ENCODE results near the gene ARRB1. TPM values are rescaled to one million over a fixed set of nuclear protein-coding genes. Genes with fewer than 3 reads are reported as not detected.

ARRB1 gene
- total RNA-seq, 1 donor from 2014 or later, result 13.2 TPM

DNA sequence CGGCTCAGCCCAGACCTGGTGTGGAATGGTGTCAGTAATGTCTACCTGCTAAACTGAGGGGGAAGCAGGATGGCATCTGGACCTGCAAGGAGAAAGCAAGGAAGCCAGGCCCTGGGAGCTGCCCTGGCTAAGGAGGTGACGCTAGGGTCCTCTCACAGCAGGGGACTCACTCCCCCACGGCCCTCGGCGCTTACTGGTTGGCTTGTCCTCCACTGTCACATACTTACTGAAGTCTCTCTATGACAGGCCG lies 62.0 kb downstream of the ARRB1 start:
- peaks cover 1% of the 10 kb centered on the region for H3K36me3 Mint-ChIP-seq (ENCODE audit: unreplicated experiment)
- TF ChIP-seq, protein P1, sequence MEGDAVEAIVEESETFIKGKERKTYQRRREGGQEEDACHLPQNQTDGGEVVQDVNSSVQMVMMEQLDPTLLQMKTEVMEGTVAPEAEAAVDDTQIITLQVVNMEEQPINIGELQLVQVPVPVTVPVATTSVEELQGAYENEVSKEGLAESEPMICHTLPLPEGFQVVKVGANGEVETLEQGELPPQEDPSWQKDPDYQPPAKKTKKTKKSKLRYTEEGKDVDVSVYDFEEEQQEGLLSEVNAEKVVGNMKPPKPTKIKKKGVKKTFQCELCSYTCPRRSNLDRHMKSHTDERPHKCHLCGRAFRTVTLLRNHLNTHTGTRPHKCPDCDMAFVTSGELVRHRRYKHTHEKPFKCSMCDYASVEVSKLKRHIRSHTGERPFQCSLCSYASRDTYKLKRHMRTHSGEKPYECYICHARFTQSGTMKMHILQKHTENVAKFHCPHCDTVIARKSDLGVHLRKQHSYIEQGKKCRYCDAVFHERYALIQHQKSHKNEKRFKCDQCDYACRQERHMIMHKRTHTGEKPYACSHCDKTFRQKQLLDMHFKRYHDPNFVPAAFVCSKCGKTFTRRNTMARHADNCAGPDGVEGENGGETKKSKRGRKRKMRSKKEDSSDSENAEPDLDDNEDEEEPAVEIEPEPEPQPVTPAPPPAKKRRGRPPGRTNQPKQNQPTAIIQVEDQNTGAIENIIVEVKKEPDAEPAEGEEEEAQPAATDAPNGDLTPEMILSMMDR (IDR thresholded peaks at IDR 0.05), result no peak
- H3K27me3 Mint-ChIP-seq (ENCODE audit: unreplicated experiment), result no peaks in the 10 kb centered on the region
- H3K27ac Mint-ChIP-seq (ENCODE audit: unreplicated experiment), result no peak overlapping the region
- no peak for DNase-seq (ENCODE audit: extremely low spot score, unreplicated experiment)
- no peak overlapping the region for H3K4me3 Mint-ChIP-seq (ENCODE audit: unreplicated experiment)
- H3K9me3 Mint-ChIP-seq (ENCODE audit: unreplicated experiment), result no peaks in the 10 kb centered on the region
- no peaks in the 10 kb centered on the region for H3K4me1 Mint-ChIP-seq (ENCODE audit: unreplicated experiment)

DNA sequence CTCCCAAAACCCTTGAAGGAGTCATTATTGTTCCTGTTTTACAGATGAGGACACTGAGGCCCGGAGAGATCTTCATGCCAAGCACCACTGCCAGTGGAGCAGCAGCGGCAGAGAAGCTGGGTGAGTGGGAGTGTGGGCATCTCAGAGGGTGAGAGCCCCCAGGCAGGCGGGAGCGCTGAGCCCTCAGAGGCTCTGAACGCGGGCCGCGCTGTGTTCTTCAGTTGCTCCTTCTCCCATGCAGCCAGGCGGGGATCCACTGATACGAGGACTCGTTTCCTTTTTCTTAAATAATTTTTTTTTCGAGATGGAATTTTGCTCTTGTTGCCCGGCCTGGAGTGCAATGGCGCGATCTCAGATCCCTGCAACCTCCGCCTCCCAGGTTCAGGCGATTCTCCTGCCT lies 63.9 kb downstream of the ARRB1 start:
- Mint-ChIP-seq H3K4me1 (ENCODE audit: unreplicated experiment) (no peaks in the 10 kb centered on the region), H3K4me3 (ENCODE audit: unreplicated experiment) (no peak overlapping the region), H3K27me3 (ENCODE audit: unreplicated experiment) (no peaks in the 10 kb centered on the region), H3K36me3 (ENCODE audit: unreplicated experiment) (peaks cover 1% of the 10 kb centered on the region), H3K27ac (ENCODE audit: unreplicated experiment) (no peak overlapping the region), H3K9me3 (ENCODE audit: unreplicated experiment) (no peaks in the 10 kb centered on the region)
- DNase-seq (ENCODE audit: extremely low spot score, unreplicated experiment), result no peak
- TF ChIP-seq, protein P1 (IDR thresholded peaks at IDR 0.05), result no peak

DNA sequence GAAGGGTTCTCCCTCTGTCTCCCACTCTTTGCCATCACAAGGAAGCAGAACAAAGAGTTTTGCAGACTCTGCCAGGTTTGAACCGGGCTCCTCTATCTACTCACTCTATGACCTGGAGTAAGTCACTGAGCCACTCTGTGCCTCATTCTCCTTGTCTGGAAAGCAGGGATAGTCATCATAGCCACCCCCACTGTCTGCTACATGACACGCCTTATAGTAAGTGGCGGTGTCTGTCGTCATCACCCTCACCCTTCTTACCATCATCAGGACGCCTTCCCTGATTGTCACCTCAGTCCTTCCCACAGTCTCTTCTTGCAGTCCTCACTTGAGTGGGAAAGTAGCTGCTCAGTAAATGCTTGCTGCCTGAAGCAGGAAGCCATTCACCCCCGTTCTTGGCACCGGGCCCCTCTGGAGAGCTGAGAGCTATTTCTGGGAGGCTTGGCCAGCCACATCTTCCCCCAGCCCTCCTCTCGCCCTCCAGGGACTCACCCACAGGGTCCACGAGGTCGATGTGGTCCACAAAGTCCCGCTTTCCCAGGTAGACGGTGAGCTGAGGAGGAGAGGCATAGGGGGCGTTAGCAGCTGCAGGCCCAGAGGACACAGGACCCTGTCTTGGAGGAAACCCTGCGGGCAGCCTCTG lies 64.5 kb downstream of the ARRB1 start:
- no peaks in the 10 kb centered on the region for H3K4me1 Mint-ChIP-seq (ENCODE audit: unreplicated experiment)
- H3K36me3 Mint-ChIP-seq (ENCODE audit: unreplicated experiment), result peaks cover 1% of the 10 kb centered on the region
- H3K27me3 Mint-ChIP-seq (ENCODE audit: unreplicated experiment), result no peaks in the 10 kb centered on the region
- no peak overlapping the region for H3K4me3 Mint-ChIP-seq (ENCODE audit: unreplicated experiment)
- no peak for DNase-seq (ENCODE audit: extremely low spot score, unreplicated experiment)
- no peaks in the 10 kb centered on the region for H3K9me3 Mint-ChIP-seq (ENCODE audit: unreplicated experiment)
- TF ChIP-seq, protein P1 (IDR thresholded peaks at IDR 0.05), result no peak
- H3K27ac Mint-ChIP-seq (ENCODE audit: unreplicated experiment), result no peak overlapping the region

DNA sequence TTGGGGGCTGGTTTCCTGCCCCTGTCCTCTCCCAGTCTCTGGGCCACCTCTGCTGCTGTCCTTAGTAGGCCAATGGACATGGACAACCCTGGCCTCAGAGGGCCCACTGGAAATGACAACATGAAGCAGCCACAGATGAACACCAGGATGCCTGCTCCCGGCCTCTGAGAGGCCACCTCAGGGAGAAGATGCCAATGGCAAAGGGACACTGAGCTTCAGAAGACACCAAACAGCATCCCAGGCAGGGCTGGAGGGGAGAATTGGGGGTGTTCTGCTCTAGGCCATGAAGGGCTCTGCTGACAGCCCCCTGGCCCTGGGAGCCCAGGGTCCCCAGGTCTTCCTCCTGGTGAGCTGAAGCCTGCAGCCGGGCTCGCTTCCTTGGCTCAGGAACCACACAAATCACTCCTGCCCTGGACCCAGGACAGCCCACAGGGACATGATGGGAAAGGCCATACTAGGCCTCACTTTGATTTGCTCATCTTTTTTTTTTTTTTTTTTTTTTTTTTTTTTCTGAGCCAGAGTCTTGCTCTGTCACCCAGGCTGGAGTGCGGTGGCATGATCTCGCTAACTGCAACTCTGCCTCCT lies 65.6 kb downstream of the ARRB1 start:
- H3K4me1 Mint-ChIP-seq (ENCODE audit: unreplicated experiment), result no peaks in the 10 kb centered on the region
- no peak for DNase-seq (ENCODE audit: extremely low spot score, unreplicated experiment)
- peaks cover 1% of the 10 kb centered on the region for H3K36me3 Mint-ChIP-seq (ENCODE audit: unreplicated experiment)
- H3K9me3 Mint-ChIP-seq (ENCODE audit: unreplicated experiment), result no peaks in the 10 kb centered on the region
- no peak overlapping the region for H3K27ac Mint-ChIP-seq (ENCODE audit: unreplicated experiment)
- H3K27me3 Mint-ChIP-seq (ENCODE audit: unreplicated experiment), result no peaks in the 10 kb centered on the region
- TF ChIP-seq, protein P1 (IDR thresholded peaks at IDR 0.05), result no peak
- no peak overlapping the region for H3K4me3 Mint-ChIP-seq (ENCODE audit: unreplicated experiment)

DNA sequence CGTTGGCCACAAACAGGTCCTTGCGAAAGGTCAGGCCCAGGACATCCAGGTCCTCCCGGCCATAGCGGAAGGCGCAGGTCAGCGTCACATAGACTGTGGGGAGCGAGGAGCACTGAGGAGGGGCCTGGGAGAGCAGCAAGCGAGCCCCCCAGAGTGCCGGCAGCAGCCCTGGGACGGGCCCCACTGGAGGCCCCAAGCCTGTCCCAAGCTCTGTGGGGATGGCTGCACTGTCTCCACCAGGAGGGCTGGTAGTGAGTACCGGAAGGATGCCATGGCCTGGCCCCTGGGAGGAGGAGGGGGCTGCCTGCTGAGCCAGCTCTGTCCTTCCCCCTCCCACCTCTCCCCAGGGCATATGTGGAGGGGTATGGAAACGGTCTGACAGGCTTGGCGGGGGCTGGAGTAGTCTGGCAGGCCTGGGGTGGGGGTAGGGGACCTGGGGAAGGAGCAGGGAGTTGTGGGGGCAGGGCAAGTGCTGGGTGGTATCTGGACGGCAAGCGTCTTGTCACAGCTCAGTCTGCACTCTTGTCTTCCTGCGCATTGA lies 68.0 kb downstream of the ARRB1 start:
- H3K4me1 Mint-ChIP-seq (ENCODE audit: unreplicated experiment), result peaks cover 2% of the 10 kb centered on the region
- H3K9me3 Mint-ChIP-seq (ENCODE audit: unreplicated experiment), result no peaks in the 10 kb centered on the region
- no peak overlapping the region for H3K4me3 Mint-ChIP-seq (ENCODE audit: unreplicated experiment)
- H3K27ac Mint-ChIP-seq (ENCODE audit: unreplicated experiment), result no peak overlapping the region
- H3K36me3 Mint-ChIP-seq (ENCODE audit: unreplicated experiment), result peaks cover 1% of the 10 kb centered on the region
- H3K27me3 Mint-ChIP-seq (ENCODE audit: unreplicated experiment), result no peaks in the 10 kb centered on the region
- TF ChIP-seq, protein P1 (IDR thresholded peaks at IDR 0.05), result no peak
- DNase-seq (ENCODE audit: extremely low spot score, unreplicated experiment), result no peak

All from osteocyte (in vitro differentiated cells).